HepG2 (cell line): ENCODE data around the gene DUSP9. TPM values are rescaled to one million over a fixed set of nuclear protein-coding genes. Genes with fewer than 3 reads are reported as not detected.
A peak's percentile ranks its signal among the peaks of the same experiment; 100 is the strongest.

Source experiments
- ASH2L ChIP-seq: fragments of 300-600, 200-600 bp; sonication (generic); IDR thresholded peaks from 2 replicates; pipeline ENCODE4 v1.7.0; 2017; ENCODE audit warnings: low read depth, mild to moderate bottlenecking, moderate library complexity, mixed read lengths, low read length; ENCODE audit not compliant: insufficient read length
- ATF1 ChIP-seq: IDR thresholded peaks from 2 replicates; pipeline ENCODE4 v1.6.1; 2016; ENCODE audit warnings: mild to moderate bottlenecking, control low read depth
- BRD4 ChIP-seq: sonication (generic); formaldehyde crosslinking; IDR thresholded peaks from 2 replicates; pipeline ENCODE4 v1.4.0; 2020; ENCODE audit warnings: missing genetic modification reagents
- FLYWCH1 ChIP-seq: sonication (generic); formaldehyde crosslinking; IDR thresholded peaks from 2 replicates; pipeline ENCODE4 v1.8.1; 2023; ENCODE audit warnings: mild to moderate bottlenecking, missing genetic modification reagents
- POLR2AphosphoS2 ChIP-seq: IDR thresholded peaks from 2 replicates; pipeline ENCODE4 v1.6.1; 2011; ENCODE audit warnings: low read depth, low read length, improper control_type of control experiment
- PTBP1 ChIP-seq: fragments of 200-400 bp; formaldehyde crosslinking; IDR thresholded peaks from 2 replicates; pipeline ENCODE4 v1.6.1; 2018; ENCODE audit warnings: low read length, low read depth; ENCODE audit not compliant: poor library complexity, severe bottlenecking
- SOX6 ChIP-seq, 2 experiments: fragments of 450-650 bp in 1 of 2; sonication (generic) in 1 of 2; formaldehyde crosslinking in 1 of 2; IDR thresholded peaks; 2 replicates each; pipeline versions ENCODE4 v1.4.0 to v1.6.1; 2017 to 2020; ENCODE audit warnings: antibody characterized with exemption in 1 of 2, mild to moderate bottlenecking in 1 of 2, missing genetic modification reagents in 1 of 2
- ZBTB33 ChIP-seq: sonication (generic); formaldehyde crosslinking; IDR thresholded peaks from 2 replicates; pipeline ENCODE4 v1.4.0; 2020; ENCODE audit warnings: missing genetic modification reagents
- ZBTB8A ChIP-seq: sonication (generic); formaldehyde crosslinking; IDR thresholded peaks from 2 replicates; pipeline ENCODE4 v1.4.0; 2020; ENCODE audit warnings: mild to moderate bottlenecking, low read depth, missing genetic modification reagents, borderline replicate concordance
- ZFX ChIP-seq: sonication (generic); formaldehyde crosslinking; IDR thresholded peaks from 2 replicates; pipeline ENCODE4 v1.4.0; 2020; ENCODE audit warnings: mild to moderate bottlenecking, low read depth, missing genetic modification reagents, moderate library complexity
- ZFY ChIP-seq: sonication (generic); formaldehyde crosslinking; IDR thresholded peaks from 2 replicates; pipeline ENCODE4 v1.4.0; 2020; ENCODE audit warnings: missing genetic modification reagents
- ZMYM3 ChIP-seq: sonication (generic); formaldehyde crosslinking; IDR thresholded peaks from 2 replicates; pipeline ENCODE4 v1.5.1; 2020; ENCODE audit warnings: mild to moderate bottlenecking, missing genetic modification reagents
- ZNF350 ChIP-seq: sonication (generic); formaldehyde crosslinking; IDR thresholded peaks from 2 replicates; pipeline ENCODE4 v1.4.0; 2020; ENCODE audit warnings: mild to moderate bottlenecking, low read depth, missing genetic modification reagents, borderline replicate concordance
- ZNF513 ChIP-seq: sonication (generic); formaldehyde crosslinking; conservative IDR thresholded peaks from 2 replicates; pipeline ENCODE4 v1.5.0; 2020; ENCODE audit warnings: missing genetic modification reagents
- ZNF543 ChIP-seq: sonication (generic); formaldehyde crosslinking; IDR thresholded peaks from 2 replicates; pipeline ENCODE4 v1.4.0; 2020; ENCODE audit warnings: mild to moderate bottlenecking, missing genetic modification reagents
- ZNF644 ChIP-seq: IDR thresholded peaks from 2 replicates; pipeline ENCODE4 v1.6.1; 2016; ENCODE audit warnings: low read depth
- polyA plus RNA-seq, 8 experiments: library from polyadenylated mRNA; depleted of rRNA in 3 of 8; stranded (reverse) in 7 of 8; unstranded in 1 of 8; fragments of >200 nt; fragmentation: Illumina TruSeq in 4 of 8; extraction: Trizol in 4 of 8; gene quantifications; 2 replicates each; pipeline versions ENCODE4 v1.2.1 to v1.2.3, GENCODE V29; 2011 to 2016; ENCODE audit warnings: low read depth in 4 of 8, missing spikeins in 1 of 8, mixed read lengths in 1 of 8; ENCODE audit not compliant: insufficient read depth in 1 of 8
- total RNA-seq, 5 experiments: library from RNA; depleted of rRNA; stranded (reverse); fragments of >200 nt; fragmentation: Illumina TruSeq; extraction: Trizol; gene quantifications; 2 replicates each; pipeline ENCODE4 v1.2.3, GENCODE V29; 2016; ENCODE audit warnings: low read depth in 1 of 5
- TF ChIP-seq, protein P1 (sequence below): sonication (generic); formaldehyde crosslinking; IDR thresholded peaks from 2 replicates; pipeline ENCODE4 v1.4.0; 2020; ENCODE audit warnings: missing genetic modification reagents
- TF ChIP-seq, protein P2 (sequence below): sonication (generic); formaldehyde crosslinking; IDR thresholded peaks from 2 replicates; pipeline ENCODE4 v1.5.1; 2020; ENCODE audit warnings: mild to moderate bottlenecking, missing genetic modification reagents, moderate library complexity

DUSP9 gene
- total and polyA plus RNA-seq, 2 of the 13 experiments (the other 11 are each of a cell fraction or from before 2014, with no cell fraction given): 235 to 435 TPM

DNA sequence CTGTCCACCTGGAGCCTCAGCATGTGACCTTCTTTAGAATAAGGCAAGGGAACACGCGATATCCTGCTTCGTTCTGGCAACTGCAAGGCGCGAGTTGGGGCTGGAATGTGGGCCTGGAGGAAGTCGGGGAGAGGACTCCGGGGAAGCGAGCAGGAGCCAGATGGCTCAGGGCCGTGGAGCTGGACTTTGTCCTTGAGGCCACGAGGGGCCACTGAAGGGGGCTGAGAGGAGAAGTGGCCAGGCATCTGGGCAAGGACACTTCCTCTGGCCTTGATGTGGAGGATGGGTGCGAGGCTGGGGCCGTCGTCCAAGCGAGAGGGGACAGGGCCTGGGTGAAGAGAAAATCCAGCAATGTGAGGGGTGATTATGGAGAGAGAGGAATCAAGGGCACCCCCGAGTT lies 12.2 kb upstream of the DUSP9 start (continued):
- TF ChIP-seq ZNF513: no peak
- TF ChIP-seq POLR2AphosphoS2: no peak
- no peak for TF ChIP-seq FLYWCH1
- peak; percentile 68 for TF ChIP-seq ZBTB33 (CRISPR knock-in tag)
- TF ChIP-seq PTBP1: no peak
- TF ChIP-seq ZBTB8A (CRISPR knock-in tag): no peak
- TF ChIP-seq, protein P1, sequence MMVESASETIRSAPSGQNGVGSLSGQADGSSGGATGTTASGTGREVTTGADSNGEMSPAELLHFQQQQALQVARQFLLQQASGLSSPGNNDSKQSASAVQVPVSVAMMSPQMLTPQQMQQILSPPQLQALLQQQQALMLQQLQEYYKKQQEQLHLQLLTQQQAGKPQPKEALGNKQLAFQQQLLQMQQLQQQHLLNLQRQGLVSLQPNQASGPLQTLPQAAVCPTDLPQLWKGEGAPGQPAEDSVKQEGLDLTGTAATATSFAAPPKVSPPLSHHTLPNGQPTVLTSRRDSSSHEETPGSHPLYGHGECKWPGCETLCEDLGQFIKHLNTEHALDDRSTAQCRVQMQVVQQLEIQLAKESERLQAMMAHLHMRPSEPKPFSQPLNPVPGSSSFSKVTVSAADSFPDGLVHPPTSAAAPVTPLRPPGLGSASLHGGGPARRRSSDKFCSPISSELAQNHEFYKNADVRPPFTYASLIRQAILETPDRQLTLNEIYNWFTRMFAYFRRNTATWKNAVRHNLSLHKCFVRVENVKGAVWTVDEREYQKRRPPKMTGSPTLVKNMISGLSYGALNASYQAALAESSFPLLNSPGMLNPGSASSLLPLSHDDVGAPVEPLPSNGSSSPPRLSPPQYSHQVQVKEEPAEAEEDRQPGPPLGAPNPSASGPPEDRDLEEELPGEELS: no peak
- TF ChIP-seq ASH2L: peak; percentile 40
- TF ChIP-seq ATF1 (CRISPR knock-in tag): no peak
- peak; percentile 65 for TF ChIP-seq ZFX (CRISPR knock-in tag)
- TF ChIP-seq BRD4 (CRISPR knock-in tag): no peak
- TF ChIP-seq ZNF543 (CRISPR knock-in tag): 0 out of 2 replicates have a peak, but pooled peaks have one; percentile 17
- no peak for TF ChIP-seq SOX6 (IDR thresholded peaks at IDR 0.05)
- TF ChIP-seq SOX6 (CRISPR knock-in tag; IDR thresholded peaks at IDR 0.05): peak; percentile 48; the same call in 1 of the 2 replicates
- 0 out of 2 replicates have a peak, but pooled peaks have one; percentile 29 for TF ChIP-seq ZFY (CRISPR knock-in tag)
- TF ChIP-seq, protein P2, sequence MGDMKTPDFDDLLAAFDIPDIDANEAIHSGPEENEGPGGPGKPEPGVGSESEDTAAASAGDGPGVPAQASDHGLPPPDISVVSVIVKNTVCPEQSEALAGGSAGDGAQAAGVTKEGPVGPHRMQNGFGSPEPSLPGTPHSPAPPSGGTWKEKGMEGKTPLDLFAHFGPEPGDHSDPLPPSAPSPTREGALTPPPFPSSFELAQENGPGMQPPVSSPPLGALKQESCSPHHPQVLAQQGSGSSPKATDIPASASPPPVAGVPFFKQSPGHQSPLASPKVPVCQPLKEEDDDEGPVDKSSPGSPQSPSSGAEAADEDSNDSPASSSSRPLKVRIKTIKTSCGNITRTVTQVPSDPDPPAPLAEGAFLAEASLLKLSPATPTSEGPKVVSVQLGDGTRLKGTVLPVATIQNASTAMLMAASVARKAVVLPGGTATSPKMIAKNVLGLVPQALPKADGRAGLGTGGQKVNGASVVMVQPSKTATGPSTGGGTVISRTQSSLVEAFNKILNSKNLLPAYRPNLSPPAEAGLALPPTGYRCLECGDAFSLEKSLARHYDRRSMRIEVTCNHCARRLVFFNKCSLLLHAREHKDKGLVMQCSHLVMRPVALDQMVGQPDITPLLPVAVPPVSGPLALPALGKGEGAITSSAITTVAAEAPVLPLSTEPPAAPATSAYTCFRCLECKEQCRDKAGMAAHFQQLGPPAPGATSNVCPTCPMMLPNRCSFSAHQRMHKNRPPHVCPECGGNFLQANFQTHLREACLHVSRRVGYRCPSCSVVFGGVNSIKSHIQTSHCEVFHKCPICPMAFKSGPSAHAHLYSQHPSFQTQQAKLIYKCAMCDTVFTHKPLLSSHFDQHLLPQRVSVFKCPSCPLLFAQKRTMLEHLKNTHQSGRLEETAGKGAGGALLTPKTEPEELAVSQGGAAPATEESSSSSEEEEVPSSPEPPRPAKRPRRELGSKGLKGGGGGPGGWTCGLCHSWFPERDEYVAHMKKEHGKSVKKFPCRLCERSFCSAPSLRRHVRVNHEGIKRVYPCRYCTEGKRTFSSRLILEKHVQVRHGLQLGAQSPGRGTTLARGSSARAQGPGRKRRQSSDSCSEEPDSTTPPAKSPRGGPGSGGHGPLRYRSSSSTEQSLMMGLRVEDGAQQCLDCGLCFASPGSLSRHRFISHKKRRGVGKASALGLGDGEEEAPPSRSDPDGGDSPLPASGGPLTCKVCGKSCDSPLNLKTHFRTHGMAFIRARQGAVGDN (CRISPR knock-in tag): peak; percentile 98
- no peak for TF ChIP-seq ZMYM3 (CRISPR knock-in tag)
- peak; percentile 26; the same call in 1 of the 2 replicates for TF ChIP-seq ZNF350 (CRISPR knock-in tag)
- no peak for TF ChIP-seq ZNF644 (CRISPR knock-in tag)
